NCI-H510A treated with DMSO at 0.1 percent for 48 hours (cell line): ENCODE results near the gene SAMD8.
"Not testable (repeated sequence)": the region's sequence is repeated elsewhere in the genome, so short reads cannot be mapped to it uniquely, and the experiment has no call there.

ENCODE experiments used
- DNase-seq: peaks from one replicate; lab custom pipeline; 2025; lab: John Stamatoyannopoulos, UW

SAMD8 gene

GRCh38 chr10:75107756-75108683 is 3.4 kb upstream of the SAMD8 start:
- no peak for DNase-seq

- peak; percentile 18 for DNase-seq
Observed at GRCh38 chr10:75108684-75109458, 2.6 kb upstream of the SAMD8 start.

- DNase-seq: no peak
Observed at GRCh38 chr10:75109459-75109778, 2.0 kb upstream of the SAMD8 start.

- DNase-seq: no peak
Observed at GRCh38 chr10:75110006-75110632, 1.3 kb upstream of the SAMD8 start.

GRCh38 chr10:75111907-75112679 is 637 bp downstream of the SAMD8 start:
- DNase-seq: peak; percentile 30

- no peak for DNase-seq
Observed at GRCh38 chr10:75115137-75115536, 3.7 kb downstream of the SAMD8 start.

- DNase-seq: not testable (repeated sequence)
Observed at GRCh38 chr10:75116941-75117775, 5.7 kb downstream of the SAMD8 start.

GRCh38 chr10:75117995-75118394 is 6.5 kb downstream of the SAMD8 start:
- no peak for DNase-seq

GRCh38 chr10:75119444-75120066 is 8.1 kb downstream of the SAMD8 start:
- not testable (repeated sequence) for DNase-seq

GRCh38 chr10:75121322-75121721 is 9.9 kb downstream of the SAMD8 start:
- no peak for DNase-seq

- no peak for DNase-seq
Observed at GRCh38 chr10:75122505-75122904, 11.0 kb downstream of the SAMD8 start.

GRCh38 chr10:75123088-75123682 is 11.7 kb downstream of the SAMD8 start:
- no peak for DNase-seq

GRCh38 chr10:75126277-75126676 is 14.8 kb downstream of the SAMD8 start:
- DNase-seq: no peak

- DNase-seq: no peak
Observed at GRCh38 chr10:75127471-75127870, 16.0 kb downstream of the SAMD8 start.

- not testable (repeated sequence) for DNase-seq
Observed at GRCh38 chr10:75128985-75129384, 17.5 kb downstream of the SAMD8 start.

- DNase-seq: no peak
Observed at GRCh38 chr10:75129537-75129936, 18.1 kb downstream of the SAMD8 start.

GRCh38 chr10:75133701-75134100 is 22.2 kb downstream of the SAMD8 start:
- DNase-seq: not testable (repeated sequence)

GRCh38 chr10:75136346-75136745 is 24.9 kb downstream of the SAMD8 start:
- DNase-seq: no peak

GRCh38 chr10:75137533-75138438 is 26.3 kb downstream of the SAMD8 start:
- DNase-seq: no peak
